ENCODE data around the gene KRTAP12-3. TPM values are rescaled to one million over a fixed set of nuclear protein-coding genes. Genes with fewer than 3 reads are reported as not detected.

KRTAP12-3 gene
- total RNA-seq, 1 donor from 2014 or later = not detected

GRCh38 chr21:44650265-44650972 is 7.3 kb upstream of the KRTAP12-3 start:
- Histone ChIP-seq H3K27ac (no peak overlapping the region), H3K36me3 (no peaks in the 10 kb centered on the region), H3K79me2 (ENCODE audit: low read depth) (no peaks in the 10 kb centered on the region), H3F3A (ENCODE audit: low read depth) (peaks cover 7% of the 10 kb centered on the region), H3K4me1 (peaks cover 14% of the 10 kb centered on the region), H3K27me3 (no peaks in the 10 kb centered on the region), H3K4me2 (no peak overlapping the region), H3K9me3 (ENCODE audit: low read depth) (no peaks in the 10 kb centered on the region), H4K20me1 (ENCODE audit: low read depth) (no peaks in the 10 kb centered on the region), H3K4me3 (no peak overlapping the region), H3K9ac (no peak overlapping the region), H2AFZ (replicated peaks) (no peak overlapping the region)
- DNase-seq (ENCODE audit: low spot score) = no peak
- Mint-ChIP-seq H3K4me3 (no peak overlapping the region), H3K9me3 (peaks cover 16% of the 10 kb centered on the region), H3K36me3 (peaks cover 4% of the 10 kb centered on the region), H3K27ac (no peak overlapping the region), H3K4me1 (peaks cover 10% of the 10 kb centered on the region), H3K27me3 (ENCODE audit: insufficient read depth, low read depth) (peaks cover 19% of the 10 kb centered on the region)
- no peak for TF ChIP-seq EZH2 (IDR thresholded peaks at IDR 0.05)
- no peak for TF ChIP-seq CTCF (IDR thresholded peaks at IDR 0.05)
- TF ChIP-seq EZH2phosphoT487 (IDR thresholded peaks at IDR 0.05) = no peak

- no peak overlapping the region for H3K4me2 ChIP-seq
- Mint-ChIP-seq H3K27ac (no peak overlapping the region), H3K27me3 (ENCODE audit: insufficient read depth, low read depth) (peaks cover 18% of the 10 kb centered on the region), H3K9me3 (peaks cover 14% of the 10 kb centered on the region), H3K36me3 (peaks cover 4% of the 10 kb centered on the region), H3K4me1 (peaks cover 10% of the 10 kb centered on the region), H3K4me3 (no peak overlapping the region)
- no peaks in the 10 kb centered on the region for H4K20me1 ChIP-seq (ENCODE audit: low read depth)
- no peaks in the 10 kb centered on the region for H3K36me3 ChIP-seq
- H3K27ac ChIP-seq = no peak overlapping the region
- H2AFZ ChIP-seq (replicated peaks) = no peak overlapping the region
- H3K79me2 ChIP-seq (ENCODE audit: low read depth) = no peaks in the 10 kb centered on the region
- no peak overlapping the region for H3K9ac ChIP-seq
- no peak overlapping the region for H3K4me3 ChIP-seq
- H3F3A ChIP-seq (ENCODE audit: low read depth) = peaks cover 7% of the 10 kb centered on the region
- DNase-seq (ENCODE audit: low spot score) = no peak
- H3K4me1 ChIP-seq = peaks cover 14% of the 10 kb centered on the region
- TF ChIP-seq EZH2 (IDR thresholded peaks at IDR 0.05) = no peak
- no peaks in the 10 kb centered on the region for H3K27me3 ChIP-seq
- H3K9me3 ChIP-seq (ENCODE audit: low read depth) = no peaks in the 10 kb centered on the region
Measured at GRCh38 chr21:44650973-44651675, 6.6 kb upstream of the KRTAP12-3 start.

- Mint-ChIP-seq H3K4me3 (no peak overlapping the region), H3K36me3 (peaks cover 4% of the 10 kb centered on the region), H3K4me1 (no peaks in the 10 kb centered on the region), H3K27ac (no peak overlapping the region), H3K9me3 (peaks cover 24% of the 10 kb centered on the region), H3K27me3 (ENCODE audit: insufficient read depth, low read depth) (peaks cover 7% of the 10 kb centered on the region)
- no peaks in the 10 kb centered on the region for H3K27me3 ChIP-seq
- no peaks in the 10 kb centered on the region for H3K4me1 ChIP-seq
- DNase-seq (ENCODE audit: low spot score) = no peak
- no peak overlapping the region for H3K4me2 ChIP-seq
- no peaks in the 10 kb centered on the region for H3K79me2 ChIP-seq (ENCODE audit: low read depth)
- H3K9ac ChIP-seq = no peak overlapping the region
- no peak overlapping the region for H3K4me3 ChIP-seq
- H3K27ac ChIP-seq = no peak overlapping the region
- no peaks in the 10 kb centered on the region for H3F3A ChIP-seq (ENCODE audit: low read depth)
- no peaks in the 10 kb centered on the region for H3K36me3 ChIP-seq
- no peaks in the 10 kb centered on the region for H4K20me1 ChIP-seq (ENCODE audit: low read depth)
- H3K9me3 ChIP-seq (ENCODE audit: low read depth) = no peaks in the 10 kb centered on the region
- H2AFZ ChIP-seq (replicated peaks) = no peak overlapping the region
- TF ChIP-seq EZH2 (IDR thresholded peaks at IDR 0.05) = no peak
- no peak for TF ChIP-seq EZH2phosphoT487 (IDR thresholded peaks at IDR 0.05)
- TF ChIP-seq CTCF (IDR thresholded peaks at IDR 0.05) = no peak
Measured at GRCh38 chr21:44653123-44653522, 4.6 kb upstream of the KRTAP12-3 start.
